ENCODE data around the gene GPR87. TPM values are rescaled to one million over a fixed set of nuclear protein-coding genes. Genes with fewer than 3 reads are reported as not detected.

The GPR87 gene
- total RNA-seq, 2 experiments from 2014 or later, result not detected

DNA sequence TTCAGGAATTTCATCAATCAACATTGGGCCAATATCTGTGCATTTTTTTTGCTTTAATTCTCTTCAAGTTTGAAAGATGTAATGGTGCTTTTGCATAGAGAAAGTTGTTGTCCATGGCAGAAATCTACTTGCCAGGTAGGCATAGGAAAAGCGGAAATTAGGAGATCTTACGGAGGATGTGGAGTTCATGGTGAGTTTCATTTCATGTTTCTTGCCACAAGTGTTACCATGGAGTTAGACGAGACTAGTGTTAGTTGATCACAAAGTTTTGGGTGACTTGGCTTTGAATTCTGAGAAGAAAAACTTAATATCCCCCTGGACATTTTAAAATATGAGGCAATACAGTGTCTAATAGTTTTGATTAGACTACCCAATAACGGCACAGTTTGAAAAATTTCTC lies 13.8 kb upstream of the GPR87 start:
- Mint-ChIP-seq H3K27me3 (ENCODE audit: low read depth) (peaks cover 7% of the 10 kb centered on the region), H3K9me3 (ENCODE audit: insufficient read depth) (no peaks in the 10 kb centered on the region), H3K36me3 (ENCODE audit: low read depth) (no peaks in the 10 kb centered on the region), H3K27ac (no peak overlapping the region), H3K4me3 (no peak overlapping the region), H3K4me1 (ENCODE audit: low read depth) (peaks cover 11% of the 10 kb centered on the region)
- POLR2A ChIA-PET, result no interaction called here
- DNase-seq, result no peak
- CTCF ChIA-PET, result no interaction called here
- no peak for ATAC-seq

DNA sequence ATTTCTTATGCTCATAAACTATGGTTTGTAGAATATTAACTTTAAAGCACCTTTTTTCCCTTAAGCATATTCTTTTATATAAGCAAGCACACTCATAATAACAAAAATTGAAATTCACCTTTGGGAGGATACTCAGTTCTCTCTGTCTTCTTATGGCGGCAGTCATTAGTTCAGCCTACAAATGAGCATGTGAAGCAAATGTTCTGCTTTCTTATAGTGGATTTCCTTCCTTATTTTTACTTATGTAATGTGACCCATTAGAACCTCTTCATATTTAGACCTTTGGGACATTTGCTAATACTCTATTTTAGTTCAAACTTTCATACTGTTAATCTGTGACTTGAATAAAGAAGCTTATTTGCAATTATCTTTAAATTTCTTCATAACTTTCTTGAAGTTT lies 12.7 kb upstream of the GPR87 start, which contains the start of gene P2RY13:
Gene P2RY13, minus strand, starts transcription at position 187 of the 400 bp plus-strand sequence. Its CDS starts 21 bp downstream, at position 166.
- Mint-ChIP-seq H3K27me3 (ENCODE audit: low read depth) (peaks cover 4% of the 10 kb centered on the region), H3K9me3 (ENCODE audit: insufficient read depth) (no peaks in the 10 kb centered on the region), H3K4me1 (ENCODE audit: low read depth) (peaks cover 11% of the 10 kb centered on the region), H3K27ac (no peak within 1 kb of the TSS), H3K4me3 (peak within 1 kb of the TSS; percentile 51), H3K36me3 (ENCODE audit: low read depth) (no peaks in the 10 kb centered on the region)
- CTCF ChIA-PET, result interaction anchor here (1.7 to 5.0 kb wide), 6 partner anchors 13 to 110 kb away, joined by 6 to 32 read pairs (median 6); partner anchors contain the start of gene GPR87
- DNase-seq (no peak), ATAC-seq (no peak)
- POLR2A ChIA-PET, result no interaction called here

DNA sequence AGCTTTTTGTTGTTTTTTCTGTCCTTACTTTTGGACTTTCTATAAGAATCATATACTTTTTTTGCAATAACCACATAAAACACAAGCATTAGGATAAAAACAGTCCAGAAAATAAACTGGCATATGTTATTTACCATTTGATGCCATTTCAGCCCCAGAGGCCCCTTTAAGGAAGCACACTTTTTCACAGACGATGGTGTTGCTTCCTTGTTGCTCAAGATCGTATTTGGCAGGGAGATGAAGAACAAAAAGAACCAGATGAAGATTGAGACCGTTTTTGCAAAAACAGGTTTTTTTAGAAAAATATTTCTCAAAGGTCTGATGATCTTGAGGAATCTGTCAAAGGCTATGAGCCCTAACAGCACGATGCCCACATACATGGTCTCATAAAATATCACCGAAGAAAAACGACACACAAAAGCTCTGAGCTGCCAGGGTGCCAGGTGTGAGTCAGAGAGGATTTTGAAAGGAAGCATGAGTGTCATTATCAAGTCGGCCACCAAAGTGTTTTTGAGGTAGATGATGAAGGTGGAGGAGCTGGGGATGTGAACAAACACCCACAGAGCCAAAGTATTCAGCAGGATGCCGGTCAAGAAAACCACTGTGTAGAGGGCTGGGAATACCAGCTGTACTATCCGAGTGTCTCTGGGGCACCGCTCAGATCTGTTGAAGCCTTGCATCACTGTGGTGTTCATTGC lies 11.8 kb upstream of the GPR87 start:
- Mint-ChIP-seq H3K36me3 (ENCODE audit: low read depth) (no peaks in the 10 kb centered on the region), H3K27me3 (ENCODE audit: low read depth) (peaks cover 4% of the 10 kb centered on the region), H3K4me3 (peak overlapping the region; percentile 51), H3K27ac (no peak overlapping the region), H3K9me3 (ENCODE audit: insufficient read depth) (no peaks in the 10 kb centered on the region), H3K4me1 (ENCODE audit: low read depth) (peaks cover 11% of the 10 kb centered on the region)
- DNase-seq, result peak; percentile 42
- peak; percentile 70 for ATAC-seq
- CTCF ChIA-PET, result interaction anchor here (0.7 to 5.0 kb wide), 26 partner anchors 10 to 186 kb away, joined by 3 to 32 read pairs (median 4); partner anchors contain the start of genes GPR87 and P2RY14
- POLR2A ChIA-PET, result interaction anchor here (0.5 kb wide), 1 partner anchor 1469 kb away, joined by 5 read pairs; no protein-coding TSS in a partner anchor

DNA sequence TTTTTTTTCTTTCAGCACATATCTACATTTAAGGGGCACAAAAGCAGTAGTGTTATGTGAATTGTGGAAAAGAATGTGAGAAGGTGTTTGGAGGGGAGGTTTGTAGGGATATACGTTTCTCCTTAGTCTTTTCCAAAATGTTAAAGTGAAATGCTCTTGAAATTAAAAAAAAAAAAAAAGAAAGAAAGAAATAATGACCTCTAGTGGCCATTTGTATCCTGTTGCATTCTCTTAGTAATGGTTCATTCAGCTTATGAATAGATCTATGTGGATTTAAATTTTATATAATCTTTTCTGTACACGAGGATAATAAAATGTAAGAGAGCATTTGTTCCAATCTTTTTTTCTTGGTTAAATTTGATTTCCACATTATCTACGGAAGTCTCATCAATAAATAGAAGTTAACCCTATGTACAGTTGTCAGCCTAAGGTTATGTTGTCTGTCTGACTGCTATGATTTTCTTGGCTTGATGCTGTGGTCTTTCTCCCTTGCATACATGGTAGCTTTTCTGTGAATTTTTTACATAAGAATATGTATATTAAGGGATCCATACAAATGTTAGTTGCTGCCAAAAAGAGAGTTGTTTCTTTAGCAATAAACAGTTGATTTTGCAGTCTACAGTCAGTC lies 11.1 kb upstream of the GPR87 start:
- POLR2A ChIA-PET, result interaction anchor here (0.5 kb wide), 1 partner anchor 1470 kb away, joined by 5 read pairs; no protein-coding TSS in a partner anchor

DNA sequence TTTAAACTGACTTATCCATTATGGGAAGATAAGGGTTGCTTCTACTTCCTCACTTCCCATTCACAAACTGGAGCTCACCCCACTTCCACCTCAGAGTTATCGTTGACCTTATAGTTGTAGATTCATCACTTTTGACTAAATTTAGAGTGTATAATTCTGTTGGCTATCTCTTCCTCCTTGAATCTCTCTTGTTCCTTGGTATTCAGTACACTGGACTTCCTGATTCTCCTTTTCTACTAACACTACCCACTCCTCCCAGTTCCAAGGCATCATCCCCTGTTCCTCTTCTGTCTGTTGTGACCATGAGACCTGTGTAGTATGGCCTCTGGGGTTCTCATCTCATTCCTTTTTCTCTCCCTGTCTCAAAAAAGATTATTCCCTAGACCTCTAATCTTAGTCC lies 5.9 kb upstream of the GPR87 start:
- no peaks in the 10 kb centered on the region for H3K9me3 Mint-ChIP-seq (ENCODE audit: insufficient read depth)
- no peaks in the 10 kb centered on the region for H3K4me1 Mint-ChIP-seq (ENCODE audit: low read depth)
- H3K4me3 Mint-ChIP-seq, result no peak overlapping the region
- ChIA-PET CTCF (no interaction called here), POLR2A (no interaction called here)
- H3K27ac Mint-ChIP-seq, result no peak overlapping the region
- no peak for DNase-seq
- no peaks in the 10 kb centered on the region for H3K27me3 Mint-ChIP-seq (ENCODE audit: low read depth)
- no peak for ATAC-seq
- H3K36me3 Mint-ChIP-seq (ENCODE audit: low read depth), result no peaks in the 10 kb centered on the region

More for the DNA sequence above, 11.1 kb upstream of the GPR87 start:
- Mint-ChIP-seq H3K9me3 (ENCODE audit: insufficient read depth) (no peaks in the 10 kb centered on the region), H3K4me3 (no peak overlapping the region), H3K4me1 (ENCODE audit: low read depth) (peaks cover 8% of the 10 kb centered on the region), H3K27me3 (ENCODE audit: low read depth) (peaks cover 4% of the 10 kb centered on the region), H3K27ac (no peak overlapping the region), H3K36me3 (ENCODE audit: low read depth) (no peaks in the 10 kb centered on the region)
- CTCF ChIA-PET, result interaction anchor here (0.8 to 5.0 kb wide), 25 partner anchors 9 to 186 kb away, joined by 3 to 32 read pairs (median 4); partner anchors contain the start of gene GPR87
- DNase-seq (no peak), ATAC-seq (no peak)

DNA sequence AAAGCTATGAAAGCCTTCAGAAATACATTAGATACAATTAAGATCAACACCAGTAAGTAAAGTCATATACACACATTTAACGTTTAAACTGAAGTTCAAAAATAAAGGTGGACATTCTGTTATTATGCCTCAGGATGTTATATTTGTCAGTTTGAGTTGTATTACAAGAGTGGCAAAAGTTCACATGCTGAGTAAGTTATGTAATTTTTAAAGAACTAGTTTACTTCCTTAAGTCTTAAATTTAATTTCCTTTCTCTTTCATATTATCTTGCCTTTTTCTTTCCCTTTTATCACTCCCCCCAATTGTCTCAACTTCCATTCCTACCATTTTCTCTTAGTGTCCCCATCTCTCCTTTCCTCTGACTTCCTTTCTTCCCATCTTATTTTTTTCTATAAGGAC lies 4.9 kb upstream of the GPR87 start:
- ATAC-seq (no peak), DNase-seq (no peak)
- POLR2A ChIA-PET, result no interaction called here
- peaks cover 3% of the 10 kb centered on the region for H3K4me1 Mint-ChIP-seq (ENCODE audit: low read depth)
- no peaks in the 10 kb centered on the region for H3K9me3 Mint-ChIP-seq (ENCODE audit: insufficient read depth)
- no peaks in the 10 kb centered on the region for H3K36me3 Mint-ChIP-seq (ENCODE audit: low read depth)
- H3K27me3 Mint-ChIP-seq (ENCODE audit: low read depth), result no peaks in the 10 kb centered on the region
- no peak overlapping the region for H3K27ac Mint-ChIP-seq
- no peak overlapping the region for H3K4me3 Mint-ChIP-seq
- CTCF ChIA-PET, result interaction anchor here (1.4 kb wide), 1 partner anchor 153 kb away, joined by 5 read pairs; no protein-coding TSS in a partner anchor

DNA sequence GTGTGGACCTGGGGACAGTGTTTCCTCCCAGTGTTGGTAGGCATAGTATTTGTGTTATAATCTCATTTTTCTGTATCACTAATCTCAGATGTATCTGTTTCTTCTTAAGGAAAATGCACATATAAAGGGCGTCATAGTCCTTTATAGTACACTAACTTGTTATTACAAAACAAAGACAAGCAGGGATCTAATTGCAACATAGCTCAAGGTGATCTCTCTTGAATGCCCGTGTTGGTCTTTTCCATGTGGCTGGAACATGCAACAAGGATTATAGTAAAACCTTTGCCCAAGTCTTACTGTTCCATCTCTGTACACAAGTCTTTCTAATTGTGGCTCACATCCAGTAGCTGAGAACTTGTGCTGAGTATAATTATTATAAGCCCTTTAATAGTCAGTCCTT lies 3.5 kb upstream of the GPR87 start:
- DNase-seq (no peak), ATAC-seq (no peak)
- Mint-ChIP-seq H3K4me3 (no peak overlapping the region), H3K27ac (no peak overlapping the region), H3K4me1 (ENCODE audit: low read depth) (peaks cover 5% of the 10 kb centered on the region), H3K36me3 (ENCODE audit: low read depth) (no peaks in the 10 kb centered on the region), H3K9me3 (ENCODE audit: insufficient read depth) (no peaks in the 10 kb centered on the region), H3K27me3 (ENCODE audit: low read depth) (no peaks in the 10 kb centered on the region)
- POLR2A ChIA-PET, result no interaction called here
- CTCF ChIA-PET, result interaction anchor here (1.4 kb wide), 1 partner anchor 152 kb away, joined by 5 read pairs; no protein-coding TSS in a partner anchor

DNA sequence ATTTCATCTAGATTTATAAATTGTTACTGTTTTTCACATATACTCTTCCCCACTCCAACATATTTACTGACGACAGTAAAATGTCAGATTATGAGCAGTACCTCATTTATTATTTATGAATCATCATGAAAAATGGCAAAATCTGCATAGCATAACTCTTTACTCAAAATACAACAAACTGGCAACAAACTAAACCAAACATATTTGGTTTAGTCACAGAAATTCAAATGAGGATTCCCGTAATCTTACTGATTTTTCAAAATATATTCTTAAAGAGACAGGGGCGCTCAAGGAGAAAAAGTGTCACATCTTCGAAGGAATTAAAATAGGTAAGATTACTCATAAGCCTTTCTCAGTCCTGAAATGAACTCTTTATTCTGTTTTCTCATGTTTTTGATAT lies 3.0 kb upstream of the GPR87 start:
- ATAC-seq (no peak), DNase-seq (no peak)
- no peak overlapping the region for H3K4me3 Mint-ChIP-seq
- ChIA-PET CTCF (no interaction called here), POLR2A (no interaction called here)
- H3K9me3 Mint-ChIP-seq (ENCODE audit: insufficient read depth), result no peaks in the 10 kb centered on the region
- H3K36me3 Mint-ChIP-seq (ENCODE audit: low read depth), result no peaks in the 10 kb centered on the region
- H3K27me3 Mint-ChIP-seq (ENCODE audit: low read depth), result no peaks in the 10 kb centered on the region
- H3K4me1 Mint-ChIP-seq (ENCODE audit: low read depth), result peaks cover 5% of the 10 kb centered on the region
- H3K27ac Mint-ChIP-seq, result no peak overlapping the region

DNA sequence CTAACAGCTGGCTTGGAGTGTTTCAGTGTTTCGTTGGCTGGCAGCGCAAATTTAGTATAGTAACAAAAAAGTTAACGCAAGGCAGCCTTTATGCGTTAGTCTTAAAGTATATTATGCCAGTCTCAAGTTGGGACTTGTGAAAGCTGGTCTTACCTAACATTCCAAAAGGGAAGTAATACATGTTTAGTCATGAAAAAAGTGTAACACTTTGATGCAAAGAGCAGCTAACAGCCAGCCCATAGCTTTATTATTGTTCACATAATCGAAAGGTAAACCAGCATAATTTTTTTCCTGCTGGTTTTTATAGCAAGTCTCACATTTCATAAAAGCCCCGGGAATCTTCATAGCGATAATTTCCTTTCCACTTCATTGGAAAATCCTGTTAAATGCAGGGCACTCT lies 2.4 kb upstream of the GPR87 start:
- H3K27ac Mint-ChIP-seq, result no peak overlapping the region
- ChIA-PET POLR2A (no interaction called here), CTCF (interaction anchor here (0.9 to 1.8 kb wide), 2 partner anchors 9 kb away, joined by 3 to 4 read pairs; no protein-coding TSS in a partner anchor)
- peaks cover 5% of the 10 kb centered on the region for H3K4me1 Mint-ChIP-seq (ENCODE audit: low read depth)
- DNase-seq (no peak), ATAC-seq (no peak)
- H3K36me3 Mint-ChIP-seq (ENCODE audit: low read depth), result no peaks in the 10 kb centered on the region
- no peaks in the 10 kb centered on the region for H3K9me3 Mint-ChIP-seq (ENCODE audit: insufficient read depth)
- no peak overlapping the region for H3K4me3 Mint-ChIP-seq
- H3K27me3 Mint-ChIP-seq (ENCODE audit: low read depth), result no peaks in the 10 kb centered on the region

DNA sequence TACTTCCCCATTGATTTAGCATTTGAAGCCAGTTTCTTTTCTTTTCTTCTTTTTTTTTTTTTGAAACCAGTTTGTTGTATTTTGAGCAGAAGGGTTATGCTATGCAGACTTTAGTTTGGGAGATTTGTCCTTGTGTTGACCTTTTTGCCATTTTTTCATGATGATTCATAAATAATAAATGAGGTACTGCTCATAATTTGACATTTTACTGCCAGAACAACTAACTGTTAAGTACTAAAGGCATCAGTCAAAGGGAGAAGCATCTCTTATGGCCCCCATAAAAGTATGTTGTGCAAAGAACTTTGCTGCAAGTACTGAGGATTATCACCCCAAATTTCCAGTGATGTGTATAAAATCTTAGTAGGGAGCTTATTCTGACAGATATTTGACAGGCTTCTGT lies 1.7 kb upstream of the GPR87 start:
- ChIA-PET POLR2A (no interaction called here), CTCF (interaction anchor here (0.9 to 1.8 kb wide), 2 partner anchors 8 to 9 kb away, joined by 3 to 4 read pairs; no protein-coding TSS in a partner anchor)
- no peak overlapping the region for H3K4me3 Mint-ChIP-seq

DNA sequence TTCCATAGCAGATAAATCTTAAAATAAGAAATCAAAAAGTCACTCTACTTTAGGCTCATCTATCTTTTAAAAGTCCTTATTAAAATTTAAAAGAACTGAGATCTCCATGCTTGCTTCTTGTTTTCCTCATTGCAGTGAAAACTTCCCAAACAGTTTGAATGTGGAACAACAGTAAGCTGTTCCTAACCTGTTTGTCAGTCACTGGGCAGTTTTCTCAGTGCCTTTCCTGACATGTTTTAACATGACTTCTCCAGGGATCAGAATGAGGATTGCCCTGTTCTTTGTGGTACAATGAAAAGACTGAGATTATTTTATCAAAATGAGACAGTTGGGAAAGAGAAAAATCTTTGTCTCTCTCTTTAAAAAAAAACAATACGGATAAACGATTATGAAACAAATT lies 774 bp downstream of the GPR87 start:
- H3K4me3 Mint-ChIP-seq, result no peak overlapping the region

More for the DNA sequence above, 1.7 kb upstream of the GPR87 start:
- Mint-ChIP-seq H3K27ac (no peak overlapping the region), H3K9me3 (ENCODE audit: insufficient read depth) (no peaks in the 10 kb centered on the region), H3K27me3 (ENCODE audit: low read depth) (no peaks in the 10 kb centered on the region), H3K4me1 (ENCODE audit: low read depth) (peaks cover 5% of the 10 kb centered on the region), H3K36me3 (ENCODE audit: low read depth) (no peaks in the 10 kb centered on the region)
- ATAC-seq (no peak), DNase-seq (no peak)

DNA sequence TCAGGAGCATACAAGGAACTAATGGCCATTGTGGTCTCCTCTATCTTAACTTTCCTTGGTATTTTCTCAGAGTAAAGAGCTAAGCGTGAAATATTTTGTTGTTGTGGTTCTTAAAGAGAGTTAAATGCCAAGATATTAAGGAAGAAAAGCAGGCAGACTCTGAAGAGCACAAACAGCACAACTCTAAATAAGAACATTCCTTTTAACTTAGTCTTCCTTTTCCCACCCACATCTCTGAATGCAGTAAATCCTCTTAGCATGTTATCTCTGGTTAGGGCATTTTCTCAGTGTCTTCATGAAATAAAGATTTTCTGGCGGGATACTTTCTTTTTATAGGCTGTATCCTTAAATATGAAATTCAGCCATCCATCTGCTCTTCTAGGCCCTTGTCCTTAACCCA lies 1.5 kb downstream of the GPR87 start:
- Mint-ChIP-seq H3K27ac (no peak overlapping the region), H3K4me3 (no peak overlapping the region), H3K9me3 (ENCODE audit: insufficient read depth) (no peaks in the 10 kb centered on the region)

More for the DNA sequence above, 774 bp downstream of the GPR87 start:
- no peak for DNase-seq
- no peak overlapping the region for H3K27ac Mint-ChIP-seq
- no peaks in the 10 kb centered on the region for H3K27me3 Mint-ChIP-seq (ENCODE audit: low read depth)
- no peak for ATAC-seq
- H3K36me3 Mint-ChIP-seq (ENCODE audit: low read depth), result no peaks in the 10 kb centered on the region
- ChIA-PET CTCF (interaction anchor here (1.2 to 1.5 kb wide), 3 partner anchors 13 to 148 kb away, joined by 4 to 6 read pairs (median 4); no protein-coding TSS in a partner anchor), POLR2A (no interaction called here)
- no peaks in the 10 kb centered on the region for H3K9me3 Mint-ChIP-seq (ENCODE audit: insufficient read depth)
- peaks cover 5% of the 10 kb centered on the region for H3K4me1 Mint-ChIP-seq (ENCODE audit: low read depth)

More for the DNA sequence above, 1.5 kb downstream of the GPR87 start:
- CTCF ChIA-PET, result no interaction called here
- no peak for DNase-seq
- Mint-ChIP-seq H3K36me3 (ENCODE audit: low read depth) (no peaks in the 10 kb centered on the region), H3K27me3 (ENCODE audit: low read depth) (no peaks in the 10 kb centered on the region), H3K4me1 (ENCODE audit: low read depth) (peaks cover 5% of the 10 kb centered on the region)
- ATAC-seq, result no peak
- POLR2A ChIA-PET, result no interaction called here

All from activated CD8-positive, alpha-beta T cell treated with anti-CD3 and anti-CD28 coated beads, Interleukin-2, amount 10 ng/mL, durations not matched to agents 7 days and 5 days (primary cell).